ENCODE data around the gene NEK5.
"Not testable (repeated sequence)": the region's sequence is repeated elsewhere in the genome, so short reads cannot be mapped to it uniquely, and the experiment has no call there.

The NEK5 gene

GRCh38 chr13:52070929-52071523 lies 57.8 kb downstream of the NEK5 start:
- DNase-seq (ENCODE audit: low read depth, low spot score): peak; percentile 10

GRCh38 chr13:52067237-52067636 lies 61.6 kb downstream of the NEK5 start:
- DNase-seq (ENCODE audit: low read depth, low spot score): no peak

GRCh38 chr13:52061587-52061986 lies 67.3 kb downstream of the NEK5 start:
- DNase-seq (ENCODE audit: low read depth, low spot score): no peak

DNA sequence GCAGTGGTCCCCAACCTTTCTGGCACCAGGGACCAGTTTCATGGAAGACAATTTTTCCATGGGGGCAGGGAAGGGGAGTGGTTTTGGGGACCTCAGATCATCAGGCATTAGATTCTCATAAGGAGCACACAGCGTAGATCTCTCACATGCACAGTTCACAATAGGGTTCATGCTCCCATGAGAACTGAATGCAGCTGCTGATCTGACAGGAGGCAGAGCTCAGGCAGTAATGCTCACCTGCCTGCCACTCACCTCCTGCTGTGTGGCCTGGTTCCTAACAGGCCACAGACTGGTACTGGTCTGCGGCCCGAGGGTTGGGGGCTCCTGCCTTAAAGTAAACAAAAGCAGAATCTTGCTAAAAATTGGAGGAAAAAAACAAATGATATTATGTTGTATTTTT lies 67.8 kb downstream of the NEK5 start:
- DNase-seq (ENCODE audit: low read depth, low spot score): not testable (repeated sequence)

- peak; percentile 59 for DNase-seq (ENCODE audit: low read depth, low spot score)
Observed at GRCh38 chr13:52053460-52053859, 75.4 kb downstream of the NEK5 start.

DNA sequence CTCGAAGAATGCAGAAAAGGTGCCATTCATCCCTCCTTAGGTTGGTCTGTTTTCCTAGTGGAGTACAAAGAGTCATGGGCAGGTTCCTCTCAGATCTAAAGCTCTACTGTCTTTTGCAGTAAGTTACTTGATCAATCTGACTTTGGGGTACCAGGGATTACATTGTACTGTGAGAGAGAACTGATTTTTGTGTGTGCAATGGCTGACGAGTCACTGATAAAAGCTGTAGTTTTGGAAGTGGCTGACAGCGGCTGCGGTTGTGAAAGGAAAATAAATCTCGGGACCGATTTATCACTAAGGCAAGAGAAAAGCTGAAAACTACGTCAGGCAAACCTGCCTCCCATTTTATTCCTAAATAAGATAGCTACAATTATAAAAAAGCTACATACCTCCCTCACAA lies 77.5 kb downstream of the NEK5 start:
- DNase-seq (ENCODE audit: low read depth, low spot score): no peak

- no peak for DNase-seq (ENCODE audit: low read depth, low spot score)
Observed at GRCh38 chr13:52048516-52048915, 80.4 kb downstream of the NEK5 start.

DNA sequence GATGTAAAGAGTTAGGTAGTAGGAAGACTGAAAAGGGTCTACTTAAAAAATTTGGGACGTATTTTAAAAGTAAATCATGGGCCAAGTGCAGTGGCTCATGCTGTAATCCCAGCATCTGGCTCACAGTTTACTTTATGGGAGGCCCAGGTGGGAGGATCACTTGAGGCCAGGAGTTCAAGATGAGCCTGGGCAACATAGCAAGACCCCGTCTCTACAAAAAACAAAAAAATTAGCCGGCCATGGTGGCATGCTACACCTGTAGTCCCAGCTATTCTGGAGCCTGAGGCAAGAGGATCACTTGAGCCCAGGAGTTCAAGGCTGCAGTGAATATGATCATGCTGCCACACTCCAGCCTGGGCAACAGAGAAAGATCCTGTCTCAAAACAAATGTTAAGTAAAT lies 81.4 kb downstream of the NEK5 start:
- DNase-seq (ENCODE audit: low read depth, low spot score): no peak

GRCh38 chr13:52043675-52044074 lies 85.2 kb downstream of the NEK5 start:
- DNase-seq (ENCODE audit: low read depth, low spot score): no peak

DNA sequence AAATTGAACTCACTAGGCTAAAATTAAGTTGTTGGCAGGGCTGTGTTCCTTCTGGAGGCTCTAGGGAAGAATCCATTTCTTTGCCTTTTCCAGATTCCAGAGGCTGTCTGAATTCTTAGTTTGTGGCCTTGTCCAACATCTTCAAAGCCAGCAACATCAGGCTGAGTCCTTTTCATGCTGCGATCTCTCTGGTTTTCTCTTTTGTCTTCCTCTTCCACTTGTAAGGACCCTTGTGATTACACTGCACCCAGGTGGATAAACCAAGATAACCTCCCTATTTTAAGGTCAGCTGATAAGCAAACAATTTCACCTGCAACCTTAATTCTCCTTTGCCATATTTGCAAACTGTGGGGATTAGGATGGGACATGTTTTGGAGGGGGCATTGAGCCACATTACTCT lies 92.8 kb downstream of the NEK5 start:
- no peak for DNase-seq (ENCODE audit: low read depth, low spot score)

GRCh38 chr13:52034616-52035226 lies 94.2 kb downstream of the NEK5 start:
- no peak for DNase-seq (ENCODE audit: low read depth, low spot score)

DNA sequence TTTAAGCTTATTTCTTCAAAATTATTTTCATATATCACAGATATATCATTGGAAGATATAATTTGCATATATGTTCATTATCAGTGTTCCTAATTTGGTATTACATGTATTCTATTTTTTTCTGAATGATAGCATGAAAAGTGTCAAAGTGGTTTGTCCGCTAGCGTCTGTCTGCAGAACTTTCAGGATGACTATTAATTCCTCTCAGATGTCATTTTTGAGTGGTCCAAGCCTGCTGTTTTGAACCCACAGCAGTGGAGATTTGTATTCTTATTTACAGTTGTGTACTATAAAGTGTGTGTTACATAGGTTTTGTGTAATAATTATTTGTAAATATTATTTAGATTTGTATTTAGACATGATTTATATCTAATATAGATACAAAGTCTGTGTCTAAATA lies 95.8 kb downstream of the NEK5 start:
- DNase-seq (ENCODE audit: low read depth, low spot score): no peak

GRCh38 chr13:52030401-52030800 lies 98.5 kb downstream of the NEK5 start:
- not testable (repeated sequence) for DNase-seq (ENCODE audit: low read depth, low spot score)

GRCh38 chr13:52029569-52029968 lies 99.3 kb downstream of the NEK5 start:
- DNase-seq (ENCODE audit: low read depth, low spot score): no peak

DNA sequence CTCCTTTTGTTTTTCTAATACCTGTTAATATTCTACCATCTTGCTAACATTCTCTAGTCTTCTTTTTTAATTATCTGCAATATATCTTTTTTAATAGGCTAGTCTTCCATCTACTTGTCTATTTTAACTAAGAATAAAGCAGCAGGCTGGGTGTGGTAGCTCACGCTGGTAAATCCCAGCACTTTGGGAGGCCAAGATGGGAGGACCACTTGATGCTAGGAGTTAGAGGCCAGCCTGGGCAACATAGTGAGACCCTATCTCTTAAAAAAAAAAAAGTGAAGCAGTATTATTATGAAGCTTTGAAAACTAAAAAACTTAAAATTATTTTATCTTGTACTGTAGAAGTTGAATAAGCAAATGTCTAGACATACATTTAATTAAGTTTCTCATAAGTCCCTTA lies 101.0 kb downstream of the NEK5 start:
- no peak for DNase-seq (ENCODE audit: low read depth, low spot score)

GRCh38 chr13:52026246-52026626 lies 102.6 kb downstream of the NEK5 start:
- DNase-seq (ENCODE audit: low read depth, low spot score): peak; percentile 44

DNA sequence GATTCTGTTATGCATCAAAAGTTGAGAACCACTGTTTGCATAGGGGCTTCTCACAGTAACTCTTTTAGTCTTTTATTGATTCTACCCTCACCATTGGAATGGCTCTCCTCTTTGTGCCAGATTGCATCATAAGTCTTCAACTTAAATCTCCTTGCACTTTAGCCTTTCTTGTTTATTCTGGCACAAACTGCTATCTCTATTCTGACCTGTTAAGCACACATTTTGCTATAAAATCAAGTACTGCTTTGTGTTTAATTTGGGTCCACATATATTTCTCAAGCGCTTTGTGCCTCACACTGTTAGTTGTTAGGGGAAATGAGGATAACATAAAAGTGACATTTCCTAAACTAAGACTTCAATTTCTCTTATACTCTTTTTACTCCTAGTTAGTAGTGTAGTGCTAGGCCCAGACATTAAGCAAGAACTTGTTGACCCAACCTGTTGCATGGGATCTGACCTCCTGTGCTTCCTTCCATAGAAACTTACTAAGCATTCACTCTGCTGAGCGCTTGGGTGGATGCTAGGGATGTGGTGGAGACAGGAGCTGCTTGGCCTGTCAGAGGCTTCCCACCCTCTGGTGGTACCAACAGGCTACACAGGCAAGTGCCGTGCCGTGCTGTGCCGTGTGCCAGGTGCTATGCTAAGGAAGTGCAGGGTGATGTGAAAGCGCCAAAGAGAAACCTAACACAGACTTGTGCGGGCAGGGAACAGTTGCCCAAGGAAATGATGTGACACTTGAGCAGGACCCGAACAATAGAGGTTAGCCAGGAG lies 103.2 kb downstream of the NEK5 start:
- peak; percentile 12 for DNase-seq (ENCODE audit: low read depth, low spot score)

- DNase-seq (ENCODE audit: low read depth, low spot score): no peak
Observed at GRCh38 chr13:52024481-52024880, 104.4 kb downstream of the NEK5 start, which contains the start of gene UTP14C. Gene UTP14C (plus strand): TSS chr13:52024691. CDS start chr13:52028805, 4,114 bp downstream.

GRCh38 chr13:52022356-52022755 lies 106.5 kb downstream of the NEK5 start:
- no peak for DNase-seq (ENCODE audit: low read depth, low spot score)

DNA sequence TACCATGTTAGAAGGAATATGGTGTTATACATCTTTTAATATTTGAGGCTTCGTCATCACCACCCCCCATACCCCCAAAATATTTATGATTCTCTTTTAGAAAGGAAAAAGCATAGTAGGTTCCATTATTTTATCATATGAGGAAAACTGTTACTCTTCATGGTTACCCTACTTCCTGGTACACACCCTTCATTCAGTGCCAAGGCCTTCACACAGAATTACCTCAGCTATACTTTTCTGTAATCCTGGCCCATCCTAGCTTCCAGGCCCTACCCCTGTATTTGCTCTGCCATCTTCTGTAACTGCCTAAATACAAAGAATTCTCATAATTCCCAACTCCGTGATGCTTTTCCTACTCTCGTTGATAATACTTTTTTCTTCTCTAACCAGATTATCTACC lies 108.7 kb downstream of the NEK5 start:
- DNase-seq (ENCODE audit: low read depth, low spot score): no peak

GRCh38 chr13:52016296-52016695 lies 112.6 kb downstream of the NEK5 start:
- DNase-seq (ENCODE audit: low read depth, low spot score): no peak

- no peak for DNase-seq (ENCODE audit: low read depth, low spot score)
Observed at GRCh38 chr13:52012512-52012836, 116.4 kb downstream of the NEK5 start.

All from ELF-1 (cell line).